ENCODE results near the gene CDC42BPB. TPM values are rescaled to one million over a fixed set of nuclear protein-coding genes. Genes with fewer than 3 reads are reported as not detected.
"Not testable (repeated sequence)": the region's sequence is repeated elsewhere in the genome, so short reads cannot be mapped to it uniquely, and the experiment has no call there.

CDC42BPB gene
- total and polyA plus RNA-seq, 2 donors from 2014 or later, result 22.5 to 127 TPM

DNA sequence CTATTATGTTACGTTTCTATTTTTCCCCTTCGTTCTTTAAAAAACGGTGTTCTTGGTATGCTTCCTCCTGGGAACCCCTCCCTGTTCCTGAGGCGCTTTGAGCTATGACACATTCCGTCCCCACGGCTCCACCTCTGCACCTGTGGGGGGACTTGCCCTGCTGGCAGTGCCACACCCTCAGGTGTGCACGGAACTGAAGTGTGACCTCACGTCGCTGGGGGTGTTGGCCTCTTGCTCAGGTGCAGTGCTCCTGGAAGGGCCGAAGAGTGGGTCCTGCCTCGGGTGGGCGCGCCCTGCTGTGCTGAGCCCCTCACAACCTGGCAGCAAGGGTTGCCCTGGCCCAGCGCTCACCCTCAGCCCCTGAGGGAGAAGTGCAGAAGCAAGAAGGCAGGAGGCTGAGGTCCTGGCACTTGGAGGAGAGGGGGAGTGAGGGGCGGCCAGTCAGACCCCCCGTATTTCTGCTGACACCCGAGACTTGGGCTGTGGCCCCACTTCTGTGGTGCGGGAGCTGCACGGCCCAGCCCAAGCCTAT is 129.9 kb downstream of the CDC42BPB start:
- DNase-seq, result peak in 2 of 5 donors; percentile 70 to 91
- no peak for FAIRE-seq
- peak overlapping the region in 1 of 2 donors; percentile 43 for H3K27ac ChIP-seq (ENCODE audit: low read depth in 2 of 2, low read length in 2 of 2)
- H3K4me1 ChIP-seq (ENCODE audit: control insufficient read depth in 2 of 3, insufficient read depth in 2 of 3, low read depth in 1 of 3, low read length in 3 of 3), result peaks cover 0 to 16% (median 0%) of the 10 kb centered on the region in 3 donors
- H3K9me3 ChIP-seq (ENCODE audit: control insufficient read depth in 2 of 3, insufficient read depth in 1 of 3, low read length in 3 of 3), result no peaks in the 10 kb centered on the region
- TF ChIP-seq, protein P1, sequence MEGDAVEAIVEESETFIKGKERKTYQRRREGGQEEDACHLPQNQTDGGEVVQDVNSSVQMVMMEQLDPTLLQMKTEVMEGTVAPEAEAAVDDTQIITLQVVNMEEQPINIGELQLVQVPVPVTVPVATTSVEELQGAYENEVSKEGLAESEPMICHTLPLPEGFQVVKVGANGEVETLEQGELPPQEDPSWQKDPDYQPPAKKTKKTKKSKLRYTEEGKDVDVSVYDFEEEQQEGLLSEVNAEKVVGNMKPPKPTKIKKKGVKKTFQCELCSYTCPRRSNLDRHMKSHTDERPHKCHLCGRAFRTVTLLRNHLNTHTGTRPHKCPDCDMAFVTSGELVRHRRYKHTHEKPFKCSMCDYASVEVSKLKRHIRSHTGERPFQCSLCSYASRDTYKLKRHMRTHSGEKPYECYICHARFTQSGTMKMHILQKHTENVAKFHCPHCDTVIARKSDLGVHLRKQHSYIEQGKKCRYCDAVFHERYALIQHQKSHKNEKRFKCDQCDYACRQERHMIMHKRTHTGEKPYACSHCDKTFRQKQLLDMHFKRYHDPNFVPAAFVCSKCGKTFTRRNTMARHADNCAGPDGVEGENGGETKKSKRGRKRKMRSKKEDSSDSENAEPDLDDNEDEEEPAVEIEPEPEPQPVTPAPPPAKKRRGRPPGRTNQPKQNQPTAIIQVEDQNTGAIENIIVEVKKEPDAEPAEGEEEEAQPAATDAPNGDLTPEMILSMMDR (IDR thresholded peaks at IDR 0.05; ENCODE audit: borderline replicate concordance, extremely low read depth, insufficient read depth), result no peak
- H3K9ac ChIP-seq (ENCODE audit: low read length in 3 of 3), result no peak overlapping the region
- peaks cover 21% of the 10 kb centered on the region for H3K27me3 ChIP-seq (ENCODE audit: control insufficient read depth, insufficient read depth, low read length)
- intact Hi-C loops (cut with DNase I), result no loop called here
- H3K36me3 ChIP-seq (ENCODE audit: control insufficient read depth in 2 of 3, insufficient read depth in 3 of 3, low read length in 3 of 3), result peaks cover 0 to 3% (median 0%) of the 10 kb centered on the region in 3 donors
- H3K4me3 ChIP-seq (ENCODE audit: low read length in 3 of 3), result no peak overlapping the region

DNA sequence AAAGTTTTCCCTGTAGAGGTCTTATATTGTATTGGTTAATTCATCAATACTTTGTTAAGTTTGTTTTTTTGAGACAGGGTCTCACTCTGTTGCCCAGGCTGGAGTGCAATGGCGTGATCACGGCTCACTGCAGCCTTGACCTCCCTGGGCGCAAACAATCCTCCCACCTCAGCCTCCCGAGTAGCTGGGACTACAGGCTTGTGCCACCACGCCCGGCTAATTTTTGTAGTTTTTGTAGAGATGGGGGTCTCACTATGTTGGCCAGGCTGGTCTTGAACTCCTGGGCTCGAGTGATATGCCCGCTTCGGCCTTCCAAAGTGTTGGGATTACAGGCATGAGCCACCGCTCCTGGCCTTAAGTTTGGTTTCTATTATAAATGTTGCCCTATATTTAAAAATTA is 130.5 kb downstream of the CDC42BPB start:
- H3K9ac ChIP-seq (ENCODE audit: low read length in 3 of 3); H3K36me3 ChIP-seq (ENCODE audit: control insufficient read depth in 2 of 3, insufficient read depth in 3 of 3, low read length in 3 of 3); H3K9me3 ChIP-seq (ENCODE audit: control insufficient read depth in 2 of 3, insufficient read depth in 1 of 3, low read length in 3 of 3); FAIRE-seq; H3K27ac ChIP-seq (ENCODE audit: low read depth in 2 of 2, low read length in 2 of 2); intact Hi-C loops (cut with DNase I); H3K4me3 ChIP-seq (ENCODE audit: low read length in 3 of 3); DNase-seq: not testable (repeated sequence)
- Histone ChIP-seq H3K27me3 (ENCODE audit: control insufficient read depth, insufficient read depth, low read length) (peaks cover 23% of the 10 kb centered on the region), H3K4me1 (ENCODE audit: control insufficient read depth in 2 of 3, insufficient read depth in 2 of 3, low read depth in 1 of 3, low read length in 3 of 3) (peaks cover 0 to 21% (median 0%) of the 10 kb centered on the region in 3 donors)

GRCh38 chr14:102926104-102926503 is 131.2 kb downstream of the CDC42BPB start:
- H3K4me1 ChIP-seq (ENCODE audit: control insufficient read depth in 2 of 3, insufficient read depth in 2 of 3, low read depth in 1 of 3, low read length in 3 of 3), result peaks cover 0 to 20% (median 0%) of the 10 kb centered on the region in 3 donors
- intact Hi-C loops (cut with DNase I), result no loop called here

GRCh38 chr14:102925646-102926045 is 131.7 kb downstream of the CDC42BPB start:
- Histone ChIP-seq H3K9me3 (ENCODE audit: control insufficient read depth in 2 of 3, insufficient read depth in 1 of 3, low read length in 3 of 3) (no peaks in the 10 kb centered on the region), H3K36me3 (ENCODE audit: control insufficient read depth in 2 of 3, insufficient read depth in 3 of 3, low read length in 3 of 3) (no peaks in the 10 kb centered on the region), H3K27me3 (ENCODE audit: control insufficient read depth, insufficient read depth, low read length) (peaks cover 23% of the 10 kb centered on the region), H3K27ac (ENCODE audit: low read depth in 2 of 2, low read length in 2 of 2) (no peak overlapping the region), H3K4me1 (ENCODE audit: control insufficient read depth in 2 of 3, insufficient read depth in 2 of 3, low read depth in 1 of 3, low read length in 3 of 3) (peaks cover 0 to 20% (median 0%) of the 10 kb centered on the region in 3 donors), H3K4me3 (ENCODE audit: low read length in 3 of 3) (no peak overlapping the region), H3K9ac (ENCODE audit: low read length in 3 of 3) (no peak overlapping the region)
- peak in 1 of 5 donors; percentile 40 for DNase-seq
- no peak for FAIRE-seq
- TF ChIP-seq, protein P1 (IDR thresholded peaks at IDR 0.05; ENCODE audit: borderline replicate concordance, extremely low read depth, insufficient read depth), result no peak
- intact Hi-C loops (cut with DNase I), result no loop called here

More at GRCh38 chr14:102926104-102926503, 131.2 kb downstream of the CDC42BPB start:
- no peak overlapping the region for H3K9ac ChIP-seq (ENCODE audit: low read length in 3 of 3)
- peaks cover 23% of the 10 kb centered on the region for H3K27me3 ChIP-seq (ENCODE audit: control insufficient read depth, insufficient read depth, low read length)
- no peaks in the 10 kb centered on the region for H3K9me3 ChIP-seq (ENCODE audit: control insufficient read depth in 2 of 3, insufficient read depth in 1 of 3, low read length in 3 of 3)
- H3K27ac ChIP-seq (ENCODE audit: low read depth in 2 of 2, low read length in 2 of 2), result no peak overlapping the region
- peak in 1 of 5 donors; percentile 47 for DNase-seq
- no peak overlapping the region for H3K4me3 ChIP-seq (ENCODE audit: low read length in 3 of 3)
- FAIRE-seq, result no peak
- no peaks in the 10 kb centered on the region for H3K36me3 ChIP-seq (ENCODE audit: control insufficient read depth in 2 of 3, insufficient read depth in 3 of 3, low read length in 3 of 3)
- TF ChIP-seq, protein P1 (IDR thresholded peaks at IDR 0.05; ENCODE audit: borderline replicate concordance, extremely low read depth, insufficient read depth), result no peak
